GF-D8 (cell line): Measurements from ENCODE around the gene PPP6R1.

Source experiments
- DNase-seq: peaks from one replicate; lab custom pipeline; 2025; lab: John Stamatoyannopoulos, UW

PPP6R1 gene

DNA sequence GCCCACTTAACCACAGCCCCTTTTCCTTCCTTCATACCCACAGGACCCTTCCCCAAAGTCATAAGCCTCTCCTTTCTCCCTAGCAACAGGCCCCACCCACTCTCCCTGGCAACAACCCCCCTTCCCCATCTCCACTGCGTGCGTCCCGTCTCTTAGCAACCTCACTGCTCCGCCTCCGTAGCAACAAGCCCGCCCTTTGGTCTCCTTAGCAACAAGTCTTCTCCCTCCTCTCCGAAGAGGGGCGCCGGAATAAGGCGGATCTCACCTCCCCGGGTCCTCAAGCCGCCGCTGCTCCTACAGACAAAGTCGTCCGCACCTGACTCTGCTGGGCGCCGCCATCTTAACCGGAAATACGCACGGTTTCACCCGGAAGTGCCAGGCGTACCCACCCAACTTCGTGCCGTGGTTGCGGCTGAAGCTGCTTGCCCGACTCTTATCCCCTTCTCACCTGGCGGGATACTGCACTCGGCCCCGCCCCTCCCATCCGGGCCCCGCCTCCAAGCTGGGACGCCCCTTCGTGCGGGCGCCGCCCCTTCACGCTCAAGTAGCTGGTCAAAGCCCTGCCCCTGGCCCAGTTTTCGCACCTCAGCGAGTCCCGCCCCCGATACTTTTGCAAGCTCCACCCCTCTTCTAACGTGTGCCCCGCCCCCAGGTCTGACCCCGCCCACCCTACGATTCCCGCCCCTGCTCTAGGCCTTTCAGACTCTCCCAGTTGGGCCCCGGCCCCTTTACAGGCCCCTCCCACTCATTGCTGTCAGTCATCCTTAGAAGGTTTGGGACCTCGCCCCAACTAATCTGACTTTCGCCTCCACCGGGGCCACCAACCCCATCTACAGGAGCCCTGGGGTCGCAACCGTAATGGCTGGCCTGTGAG is 21.2 kb upstream of the PPP6R1 start, which contains the start of gene HSPBP1:
HSPBP1 (minus strand) TSS at position 341 of the 874 bp plus-strand sequence. CDS start 502 bp downstream, outside the sequence.
- peak; percentile 86 for DNase-seq

GRCh38 chr19:55279340-55279739 is 20.5 kb upstream of the PPP6R1 start:
- DNase-seq = no peak

DNA sequence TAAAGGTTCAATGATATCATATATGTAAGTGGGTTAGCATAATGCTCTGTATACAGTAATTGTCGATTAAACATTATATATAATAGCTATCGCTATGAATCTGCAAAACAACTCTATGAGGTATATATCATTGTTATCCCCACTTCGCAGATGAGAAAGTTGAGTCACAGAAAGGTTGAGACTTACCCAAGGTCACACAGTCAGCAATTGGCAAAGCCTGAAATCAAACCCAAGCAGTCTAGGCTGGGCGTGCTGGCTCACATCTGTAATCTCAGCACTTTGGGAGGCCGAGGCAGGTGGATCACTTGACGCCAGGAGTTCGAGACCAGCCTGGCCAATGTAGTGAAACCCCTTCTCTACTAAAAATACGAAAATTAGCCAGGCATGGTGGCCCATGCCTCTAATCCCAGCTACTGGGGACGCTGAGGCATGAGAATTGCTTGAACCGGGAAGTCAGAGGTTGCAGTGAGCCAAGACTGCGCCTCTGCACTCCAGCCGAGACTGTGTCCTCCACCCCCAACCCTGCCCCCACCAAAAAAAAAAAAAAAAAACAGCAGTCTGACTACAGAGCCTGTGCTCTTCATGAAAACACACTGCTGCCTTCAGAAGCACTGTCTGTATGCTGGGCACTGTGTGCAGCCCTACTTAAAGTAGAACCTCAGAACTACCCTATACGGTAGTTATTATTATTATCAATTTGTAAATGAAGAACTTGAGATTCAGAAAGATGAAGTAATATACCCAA is 19.7 kb upstream of the PPP6R1 start:
- DNase-seq = no peak

DNA sequence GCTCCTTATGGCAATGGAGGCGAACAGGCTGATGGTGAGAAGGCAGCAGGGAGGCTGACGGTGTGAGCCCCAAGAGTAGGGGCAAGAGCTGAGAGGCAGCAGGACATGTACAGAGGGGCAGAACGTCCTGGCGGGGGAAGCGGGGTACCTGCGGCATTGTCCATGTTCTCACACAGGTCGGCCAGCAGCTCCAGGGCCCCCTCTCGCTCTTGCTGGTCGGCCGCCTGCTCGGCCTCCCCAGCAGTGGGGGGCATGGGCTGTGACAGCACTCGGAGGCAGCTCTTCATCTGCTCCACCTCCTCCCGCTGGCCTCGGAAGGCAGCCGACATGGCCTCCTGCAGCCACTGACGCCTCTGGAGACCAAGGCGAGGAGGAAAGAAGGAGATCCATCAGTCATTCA is 18.7 kb upstream of the PPP6R1 start:
- DNase-seq = no peak

- DNase-seq = no peak
Measured at GRCh38 chr19:55276720-55277430, 18.1 kb upstream of the PPP6R1 start.

- DNase-seq = no peak
Measured at GRCh38 chr19:55275851-55276719, 17.3 kb upstream of the PPP6R1 start.

DNA sequence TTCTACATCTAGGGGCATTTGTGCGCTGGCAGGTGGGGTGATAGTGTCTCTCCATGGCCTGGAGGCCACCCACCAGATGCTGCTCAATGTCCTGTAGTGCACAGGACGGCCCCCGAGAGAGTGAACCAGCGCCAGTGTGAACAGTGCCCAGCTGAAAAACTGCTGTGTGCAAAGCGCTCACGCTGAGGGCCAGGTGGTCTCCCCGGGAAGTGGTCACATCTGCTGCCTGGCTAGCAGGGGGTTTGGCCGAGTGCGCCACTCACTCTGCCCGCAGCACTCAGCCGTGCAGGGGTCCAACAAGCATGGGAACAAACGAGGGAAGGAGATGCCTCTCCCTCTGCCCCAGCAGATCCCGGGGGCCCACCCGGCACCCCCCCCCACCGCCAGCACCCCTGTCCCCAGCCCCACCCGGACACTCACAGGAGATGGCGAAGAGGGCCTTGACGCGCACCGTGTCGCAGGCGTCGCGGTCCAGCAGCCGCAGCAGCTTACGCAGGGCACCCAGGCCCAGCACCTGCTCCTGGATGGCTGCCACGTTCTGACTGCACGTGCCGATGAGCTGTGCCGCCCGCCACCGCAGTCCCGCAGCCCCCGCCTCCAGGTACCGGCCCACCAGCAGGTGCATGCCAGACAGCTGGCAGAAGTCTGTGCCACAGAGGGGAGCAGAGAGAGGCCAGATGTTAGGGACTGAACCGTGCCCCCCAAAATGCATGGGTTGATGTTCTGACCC is 15.3 kb upstream of the PPP6R1 start:
- DNase-seq = no peak

DNA sequence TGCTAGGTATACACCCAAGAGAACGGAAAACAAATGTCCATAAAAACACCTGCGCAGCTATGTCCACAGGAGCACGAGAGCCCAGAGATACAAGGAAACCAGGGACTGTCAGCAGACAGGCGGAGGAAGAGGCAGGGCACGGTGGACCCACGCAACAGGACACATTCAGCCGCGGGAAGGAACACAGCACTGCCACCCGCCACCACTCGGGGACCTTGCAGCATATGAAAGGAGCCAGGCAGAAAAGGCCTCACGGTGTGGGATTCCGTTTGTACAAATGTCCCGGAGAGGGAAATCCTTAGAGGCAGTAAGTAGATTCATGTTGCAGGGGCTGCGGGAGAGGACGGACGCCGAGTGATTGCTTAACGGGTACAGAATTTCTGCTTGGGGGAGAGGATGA is 13.3 kb upstream of the PPP6R1 start:
- DNase-seq = no peak

- DNase-seq = no peak
Measured at GRCh38 chr19:55270172-55270942, 11.5 kb upstream of the PPP6R1 start.

DNA sequence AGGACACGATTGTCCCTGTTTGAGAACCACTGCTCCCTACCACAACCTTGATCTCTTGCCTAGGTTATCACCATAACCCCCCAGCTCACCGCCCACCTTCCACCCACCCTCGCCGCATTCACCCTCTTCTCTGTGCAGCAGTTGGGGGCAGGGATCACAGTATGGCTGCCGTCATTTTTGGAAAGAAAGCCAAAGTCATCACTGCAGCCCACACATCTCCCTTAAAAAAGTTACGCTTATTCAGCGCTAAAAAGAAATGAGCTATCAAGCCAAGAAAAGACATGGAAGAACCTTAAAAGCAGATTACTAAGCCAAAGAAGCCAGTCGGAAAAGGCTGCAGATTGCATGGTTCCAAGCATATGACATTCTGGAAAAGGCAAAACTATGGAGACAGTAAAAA is 10.5 kb upstream of the PPP6R1 start:
- DNase-seq = no peak

DNA sequence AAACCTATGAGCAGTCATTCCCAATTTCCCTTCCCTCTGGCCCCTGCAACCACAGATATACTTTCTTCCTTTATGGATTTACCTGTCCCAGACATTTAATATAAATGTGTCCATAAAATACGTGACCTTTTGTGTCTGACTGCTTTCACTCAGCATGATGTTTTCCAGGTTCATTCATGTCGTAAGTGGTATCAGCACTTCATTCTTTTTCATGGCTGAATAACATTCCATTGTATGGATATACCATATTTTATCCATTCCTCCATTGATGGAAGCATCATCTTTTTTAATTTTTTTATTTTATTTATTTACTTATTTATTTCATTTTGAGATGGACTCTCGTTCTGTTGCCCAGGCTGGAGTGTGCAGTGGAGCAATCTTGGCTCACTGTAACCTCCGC is 8.0 kb upstream of the PPP6R1 start:
- no peak for DNase-seq

GRCh38 chr19:55266404-55266803 is 7.6 kb upstream of the PPP6R1 start:
- DNase-seq = no peak

DNA sequence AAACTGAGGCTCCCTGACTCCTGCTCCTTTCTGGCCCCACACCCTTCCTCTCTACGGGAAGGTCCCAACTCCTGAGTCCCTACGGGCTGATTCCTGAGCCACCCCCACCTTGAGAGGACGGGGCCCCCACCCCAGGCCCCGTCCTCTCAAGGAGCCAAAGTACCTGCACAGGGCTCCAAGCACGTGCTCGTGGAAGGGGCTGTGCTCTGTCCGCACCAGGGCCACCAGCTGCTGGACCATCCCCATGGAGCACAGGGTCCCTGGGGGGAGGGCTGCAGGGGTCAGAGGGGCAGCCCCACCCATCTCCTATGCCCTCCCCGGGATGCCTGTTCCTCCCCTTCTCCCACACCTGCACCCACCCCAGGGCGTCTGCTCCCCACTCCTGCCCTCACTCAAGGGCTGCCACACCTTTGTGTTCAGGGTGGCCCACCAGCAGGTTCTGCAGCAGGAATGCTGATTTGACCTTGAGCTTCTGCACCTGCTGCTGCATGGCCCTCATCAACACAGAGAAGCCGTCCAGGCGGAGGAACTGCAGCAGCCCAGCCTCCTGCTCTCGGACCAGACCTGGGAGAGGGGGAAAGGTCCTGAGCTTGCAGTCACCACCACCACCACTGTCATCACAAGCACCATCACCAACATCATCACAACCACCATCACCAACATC is 7.0 kb upstream of the PPP6R1 start:
- DNase-seq = no peak

- no peak for DNase-seq
Measured at GRCh38 chr19:55265173-55265572, 6.4 kb upstream of the PPP6R1 start.

- DNase-seq = no peak
Measured at GRCh38 chr19:55264531-55264930, 5.7 kb upstream of the PPP6R1 start.

DNA sequence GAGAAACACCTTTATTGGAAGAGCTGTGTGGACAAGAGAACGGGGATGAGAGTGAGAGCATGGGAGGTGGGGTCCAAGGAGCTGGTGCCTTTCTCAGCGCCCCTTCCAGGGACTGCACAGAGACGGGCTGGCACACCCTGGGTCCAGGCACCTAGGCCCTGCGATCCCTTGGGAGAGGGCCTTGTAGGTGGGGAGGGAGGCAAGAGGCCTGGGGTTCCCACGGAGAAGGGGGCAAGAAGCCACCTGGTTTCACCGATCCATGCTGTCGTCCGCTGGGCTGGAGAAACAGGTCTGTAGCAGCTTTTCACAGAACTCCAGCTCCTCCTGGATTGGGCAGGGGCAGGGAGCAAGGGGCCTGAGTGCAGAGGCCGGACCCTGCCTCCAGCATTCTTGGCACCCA is 3.5 kb upstream of the PPP6R1 start:
- no peak for DNase-seq

DNA sequence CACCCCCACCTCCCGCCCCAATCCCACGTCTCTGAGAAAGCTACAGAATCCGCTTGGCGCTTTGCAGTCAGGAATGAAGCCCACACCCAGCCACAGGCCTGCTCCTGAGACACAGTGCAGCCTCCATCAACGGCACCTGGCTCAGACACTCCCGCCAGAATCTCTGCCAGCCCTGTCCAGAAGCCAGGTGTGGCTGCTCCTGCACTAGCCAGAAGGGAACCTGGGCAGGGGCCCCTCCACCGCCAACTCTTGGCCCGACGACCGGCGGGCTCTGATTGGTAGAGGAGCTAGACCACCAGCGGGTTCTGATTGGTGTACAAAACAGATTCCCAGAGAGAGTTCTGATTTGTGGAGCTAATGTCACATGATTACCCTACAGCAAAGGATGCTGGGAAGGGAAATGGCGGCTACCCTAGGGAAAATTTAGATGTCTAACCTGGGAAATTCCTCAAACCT is 2.9 kb upstream of the PPP6R1 start:
- DNase-seq = no peak

GRCh38 chr19:55259540-55260210 is 858 bp upstream of the PPP6R1 start:
- no peak for DNase-seq

DNA sequence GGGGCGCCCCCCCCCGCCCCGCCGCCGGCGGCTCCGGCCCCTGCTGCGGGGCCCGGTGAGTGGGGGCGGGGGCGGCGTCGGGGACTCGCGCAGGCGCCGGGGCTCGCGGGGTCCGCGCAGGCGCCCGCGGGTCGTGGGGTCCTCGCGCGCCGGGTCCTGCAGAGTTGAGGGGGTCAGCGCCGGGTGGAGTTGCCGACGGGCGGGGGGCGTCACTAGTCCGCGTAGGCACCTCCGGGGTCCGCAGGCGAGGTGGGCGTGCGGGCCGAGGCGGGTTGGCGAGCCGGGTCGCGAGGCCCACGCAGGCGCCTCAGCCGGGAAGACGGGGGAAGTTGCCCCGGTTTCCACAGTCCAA is 365 bp downstream of the PPP6R1 start:
- DNase-seq = no peak
